NCI-H2029 (cell line): ENCODE measurements around the gene ASB6.

ENCODE experiments used
- DNase-seq: peaks from one replicate; lab custom pipeline; 2025; lab: John Stamatoyannopoulos, UW

Gene ASB6

GRCh38 chr9:129641750-129642585 is at the start of gene ASB6:
Gene ASB6, minus strand, starts transcription at chr9:129642151. Its CDS starts 152 bp downstream, at chr9:129641999.
- DNase-seq, result peak; percentile 88

- no peak for DNase-seq
Measured at GRCh38 chr9:129688285-129689043, 46.5 kb upstream of the ASB6 start.

DNA sequence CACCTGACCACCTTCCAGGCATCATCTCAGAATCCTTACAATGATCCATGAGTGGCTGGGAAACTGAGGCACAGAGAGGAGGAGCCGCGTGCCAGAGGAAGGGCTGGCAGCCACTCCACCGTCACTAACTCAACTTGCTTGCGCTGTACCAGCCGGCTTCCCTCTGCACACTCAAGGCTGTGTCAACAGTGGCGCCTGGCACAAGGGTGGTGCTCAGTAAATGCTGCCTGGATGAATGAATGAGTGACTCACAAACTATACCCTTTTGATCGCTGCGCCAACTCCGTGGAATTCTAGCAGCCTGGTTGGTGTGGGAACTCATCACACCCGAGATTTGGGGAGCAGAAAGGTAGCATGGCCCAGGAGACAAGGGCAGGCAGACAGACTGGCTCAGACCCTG is 45.4 kb upstream of the ASB6 start:
- DNase-seq, result no peak

GRCh38 chr9:129686736-129687135 is 44.8 kb upstream of the ASB6 start:
- no peak for DNase-seq

- no peak for DNase-seq
Measured at GRCh38 chr9:129685933-129686259, 43.9 kb upstream of the ASB6 start.

DNA sequence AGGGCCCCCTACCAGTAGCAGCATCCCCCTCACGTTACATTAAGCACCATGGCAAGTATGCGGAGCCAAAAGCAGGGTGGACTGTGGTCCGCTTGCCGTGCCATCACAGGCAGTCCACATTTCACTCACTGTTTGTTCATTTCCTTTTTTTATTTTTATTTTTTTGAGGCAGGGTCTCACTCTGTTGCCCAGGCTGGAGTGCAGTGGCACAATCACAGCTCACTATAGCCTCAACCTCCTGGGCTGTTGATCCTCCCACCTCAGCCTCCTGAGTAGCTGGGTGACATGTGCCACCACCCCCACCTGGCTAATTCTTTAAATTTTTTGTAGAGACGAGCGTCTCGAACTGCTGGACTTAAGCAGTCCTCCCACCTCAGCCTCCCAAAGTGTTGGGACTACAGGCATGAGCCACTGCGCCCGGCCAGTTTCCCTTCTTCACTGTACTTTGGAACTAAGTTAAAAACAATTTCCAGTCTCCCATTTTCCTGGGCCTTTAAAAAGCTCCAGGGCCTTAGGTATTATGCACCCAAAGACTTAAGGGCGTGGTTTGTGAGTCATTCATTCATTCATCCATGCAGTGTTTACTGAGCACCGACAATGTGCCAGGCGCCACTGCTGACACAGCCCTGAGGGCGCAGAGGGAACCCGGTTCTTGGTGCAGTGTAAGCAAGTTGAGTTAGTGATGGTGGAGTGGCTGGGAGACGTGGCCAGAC is 43.4 kb upstream of the ASB6 start:
- DNase-seq, result no peak

DNA sequence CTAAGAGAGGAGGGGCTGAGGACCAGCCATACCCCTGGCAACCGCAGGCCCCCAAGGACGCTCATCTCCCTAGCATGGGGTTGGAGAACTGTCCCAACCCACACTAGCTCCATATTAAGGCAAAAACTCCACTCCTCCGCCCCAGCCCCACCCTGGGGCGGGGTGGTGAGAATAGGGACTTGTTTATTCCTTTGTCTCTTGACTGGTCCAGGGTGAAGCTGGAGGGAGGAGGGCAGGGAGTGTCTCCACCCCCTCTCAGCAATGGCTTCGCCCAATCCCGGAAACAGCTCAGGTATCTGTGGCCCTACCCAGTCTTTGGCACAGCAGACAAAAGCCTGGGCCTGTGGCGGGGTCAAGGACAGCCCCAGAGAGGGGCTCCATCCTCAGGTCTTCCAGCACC is 40.4 kb upstream of the ASB6 start:
- no peak for DNase-seq

- no peak for DNase-seq
Measured at GRCh38 chr9:129681924-129682323, 40.0 kb upstream of the ASB6 start.

DNA sequence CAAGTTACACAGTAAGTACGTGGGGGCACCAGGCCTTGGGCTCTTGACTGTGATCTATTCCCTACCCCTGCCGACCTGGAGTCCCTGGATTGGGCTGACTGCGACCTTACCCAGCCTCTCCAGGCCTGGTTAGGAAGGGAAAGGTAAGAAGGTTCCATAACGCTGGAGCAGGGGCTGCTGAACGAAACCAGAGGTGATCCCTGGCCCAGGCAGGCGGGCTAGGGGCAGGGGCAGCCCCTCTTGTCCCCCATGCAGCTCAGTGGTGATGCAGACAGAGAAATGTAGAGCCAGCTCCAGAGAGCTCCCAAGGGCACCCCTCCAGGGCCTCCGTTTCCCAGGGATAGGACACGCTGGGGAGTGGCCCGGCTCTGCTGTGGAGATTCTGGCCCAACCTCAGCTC is 37.6 kb upstream of the ASB6 start:
- DNase-seq, result no peak

GRCh38 chr9:129678844-129679243 is 36.9 kb upstream of the ASB6 start:
- DNase-seq, result no peak

GRCh38 chr9:129677456-129677855 is 35.5 kb upstream of the ASB6 start:
- DNase-seq, result no peak

DNA sequence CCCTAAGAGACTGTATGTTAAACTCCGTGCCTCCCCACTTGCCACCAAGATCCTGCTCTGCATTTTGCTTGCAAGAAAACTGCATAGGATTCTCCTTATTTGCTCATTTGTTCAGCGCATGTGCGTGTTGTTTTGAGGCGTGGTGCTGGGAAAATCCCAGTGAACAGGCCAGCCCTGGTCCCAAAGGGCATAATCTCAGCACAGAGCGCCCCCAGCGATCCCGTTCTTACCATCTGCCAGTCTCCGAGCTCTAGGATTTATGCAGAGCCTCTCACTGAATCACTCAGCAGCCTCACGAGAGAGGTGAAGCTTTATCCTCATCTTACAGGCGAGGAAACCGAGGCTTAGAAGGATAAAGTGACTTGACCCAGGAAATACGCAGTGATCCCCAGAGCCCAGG is 35.0 kb upstream of the ASB6 start:
- DNase-seq, result no peak

DNA sequence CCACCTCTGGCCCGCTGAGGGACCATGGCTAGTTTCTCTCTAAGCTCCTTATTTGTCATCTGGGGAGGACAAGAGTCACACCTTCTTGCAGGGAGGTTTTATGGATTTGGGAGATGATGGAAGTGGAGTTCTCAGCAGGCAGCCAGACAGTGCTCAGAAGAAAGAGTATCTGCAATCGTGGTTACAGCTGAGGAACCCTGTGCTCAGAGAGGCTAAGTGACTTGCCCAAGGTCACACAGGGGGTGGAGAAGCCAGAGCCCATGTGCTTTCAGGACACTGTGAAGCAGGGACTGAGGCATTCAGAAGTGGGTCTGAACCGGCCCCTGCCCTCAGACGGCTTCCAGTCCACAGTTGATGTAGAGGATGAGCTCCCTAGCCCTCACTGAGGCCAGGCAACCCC is 34.3 kb upstream of the ASB6 start:
- DNase-seq, result no peak

GRCh38 chr9:129675620-129676019 is 33.7 kb upstream of the ASB6 start:
- DNase-seq, result no peak

DNA sequence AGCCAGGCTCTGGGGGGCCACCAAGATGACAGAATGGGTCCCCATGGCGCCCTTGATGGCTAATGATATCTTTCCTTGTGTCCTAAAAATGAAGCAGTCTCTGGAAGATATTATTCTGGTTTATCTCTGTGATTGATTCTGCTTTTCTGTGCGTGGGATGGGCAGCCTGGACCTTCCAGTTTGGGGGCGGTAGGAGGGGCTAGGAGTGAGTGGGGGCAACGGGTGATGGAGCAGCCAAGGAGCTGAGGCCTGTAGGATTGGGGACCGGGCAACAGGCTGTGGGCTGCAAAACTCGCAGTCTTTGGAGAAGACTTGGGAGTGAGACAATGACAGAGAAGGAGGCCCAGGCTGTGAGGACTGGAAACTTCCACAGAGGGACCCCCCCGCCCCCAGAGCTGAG is 32.3 kb upstream of the ASB6 start:
- DNase-seq, result no peak

- no peak for DNase-seq
Measured at GRCh38 chr9:129673602-129674001, 31.7 kb upstream of the ASB6 start.

DNA sequence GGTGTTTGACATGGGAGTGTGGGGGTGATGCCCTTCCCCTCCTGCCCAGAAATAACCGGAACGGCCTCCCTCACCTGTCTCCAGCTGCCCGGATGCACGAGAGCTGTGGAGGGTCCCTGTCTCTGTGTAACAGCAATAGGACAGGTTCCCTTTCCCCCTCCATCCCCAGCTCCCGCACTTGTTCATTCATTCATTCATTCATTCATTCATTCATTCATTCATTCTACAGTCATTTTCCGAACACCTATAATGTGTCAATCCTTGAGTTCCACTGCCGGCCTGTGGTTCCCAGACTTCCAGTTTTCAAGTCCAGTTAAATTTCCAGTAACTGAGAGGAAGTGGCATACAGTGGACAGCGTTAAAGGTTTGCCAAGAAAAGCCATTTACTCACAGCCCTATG is 30.8 kb upstream of the ASB6 start:
- no peak for DNase-seq

DNA sequence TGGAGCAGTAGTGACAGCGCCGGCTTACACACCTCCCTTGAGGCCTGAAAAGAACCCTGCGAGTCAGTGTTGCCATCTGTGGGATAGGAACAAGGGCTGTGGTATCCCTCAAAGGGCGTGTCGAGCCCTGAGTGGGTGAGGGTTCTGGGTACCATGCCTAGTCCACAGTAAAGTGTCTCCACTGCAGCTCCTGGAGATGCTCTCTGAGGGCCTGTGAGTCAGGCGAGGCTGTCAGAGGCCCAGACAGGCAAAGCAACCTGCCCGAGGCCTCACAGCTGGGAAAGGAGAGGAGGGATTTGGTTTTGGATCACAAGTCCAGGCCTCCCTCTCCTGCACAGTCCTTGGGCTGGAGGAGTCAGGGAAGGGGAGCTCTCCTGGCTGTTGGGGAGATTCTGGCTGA is 29.6 kb upstream of the ASB6 start:
- DNase-seq, result no peak

- no peak for DNase-seq
Measured at GRCh38 chr9:129671065-129671464, 29.1 kb upstream of the ASB6 start.

DNA sequence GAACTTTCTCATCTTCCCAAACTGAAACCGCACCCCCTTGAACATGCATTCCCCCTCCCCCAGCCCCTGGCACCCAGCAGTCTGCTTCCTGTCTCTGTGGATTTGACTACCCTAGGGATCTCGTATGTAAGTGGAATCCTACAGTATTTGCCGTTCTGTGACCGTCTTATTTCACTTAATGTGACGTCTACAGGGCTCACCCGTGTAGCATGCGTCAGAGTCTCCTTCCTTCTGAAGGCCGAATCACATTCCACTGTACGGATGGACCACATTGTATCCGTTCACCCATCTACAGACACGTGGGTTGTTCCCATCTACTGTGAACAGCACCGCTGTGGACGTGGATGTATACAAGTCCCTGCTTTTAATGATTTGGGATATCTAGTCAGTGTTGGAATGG is 28.0 kb upstream of the ASB6 start:
- DNase-seq, result no peak

DNA sequence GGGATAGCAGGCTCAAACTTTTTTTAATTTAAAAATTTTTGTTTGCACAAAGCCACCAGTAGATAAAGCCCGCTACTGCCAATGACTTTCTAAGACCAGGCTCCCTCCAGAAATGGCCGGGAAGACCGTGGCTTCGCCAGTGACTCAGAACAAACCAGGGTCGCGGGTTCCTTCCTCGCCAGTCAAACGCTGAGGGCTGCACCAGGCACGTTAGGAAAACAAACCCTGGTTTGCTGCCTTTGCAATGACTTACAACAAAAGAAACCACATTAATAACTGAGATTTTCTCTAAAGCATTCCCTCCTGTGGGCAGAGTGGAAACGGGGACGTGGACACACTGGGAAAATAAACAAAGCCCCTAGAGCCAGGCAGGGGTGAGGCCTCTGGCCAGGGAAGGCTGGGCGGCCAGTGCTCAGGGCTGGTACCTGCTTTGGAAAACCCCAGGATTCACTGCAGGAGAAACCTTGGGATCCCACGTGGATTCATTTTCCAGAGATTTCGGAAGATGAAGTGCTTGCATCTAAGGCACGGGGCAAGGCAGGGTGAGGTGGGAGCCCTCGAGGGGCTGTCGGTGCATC is 27.3 kb upstream of the ASB6 start:
- DNase-seq, result no peak

- no peak for DNase-seq
Measured at GRCh38 chr9:129667850-129668249, 25.9 kb upstream of the ASB6 start.

DNA sequence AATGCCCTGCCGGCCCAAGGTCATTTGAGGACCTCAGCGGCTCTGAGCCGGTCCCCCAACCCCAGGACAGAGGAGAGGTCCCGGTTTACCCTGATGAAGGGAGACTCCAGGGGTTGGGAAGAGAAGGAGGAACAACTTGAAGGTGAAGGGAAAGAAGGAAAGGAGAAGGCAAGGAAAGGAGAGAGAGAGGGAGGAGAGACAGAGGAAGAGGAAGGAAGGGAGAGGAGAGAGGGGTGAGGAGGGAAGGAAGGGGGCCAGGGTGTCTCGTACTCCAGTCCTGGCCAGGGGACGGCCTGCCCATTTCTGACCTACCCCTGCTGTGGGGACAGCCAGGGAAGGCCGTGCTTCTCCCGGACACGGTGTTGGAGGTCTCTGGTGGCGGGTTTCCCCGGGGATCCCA is 25.4 kb upstream of the ASB6 start:
- no peak for DNase-seq
